Measurements from ENCODE around the gene SLC35F6. TPM values are rescaled to one million over a fixed set of nuclear protein-coding genes. Genes with fewer than 3 reads are reported as not detected.

SLC35F6 gene
- total and polyA plus RNA-seq, 9 of the 15 experiments (the other 6 are each of a cell fraction or from before 2014, with no cell fraction given): 11.9 to 47.3 (median 22.5) TPM

- no peak for TF ChIP-seq SMAD4 (CRISPR knock-in tag; conservative IDR thresholded peaks at IDR 0.05)
- TF ChIP-seq NCOR1 (IDR thresholded peaks at IDR 0.05): no peak
- no peak for TF ChIP-seq ZSCAN29 (IDR thresholded peaks at IDR 0.05)
- no peak for TF ChIP-seq NFIC (IDR thresholded peaks at IDR 0.05)
- no peak for TF ChIP-seq FOS (IDR thresholded peaks at IDR 0.05; ENCODE audit: extremely low read depth, insufficient read length)
- no peak for TF ChIP-seq ZNF23 (CRISPR knock-in tag; IDR thresholded peaks at IDR 0.05)
- TF ChIP-seq ELF1 (tag; IDR thresholded peaks at IDR 0.05): no peak
- TF ChIP-seq ATF6 (CRISPR knock-in tag; IDR thresholded peaks at IDR 0.05): 0 out of 2 replicates have a peak, but pooled peaks have one; percentile 53
- no peak for TF ChIP-seq SPI1 (IDR thresholded peaks at IDR 0.05; ENCODE audit: borderline replicate concordance, low read depth, low read length)
- peak; percentile 29; the same call in 1 of the 2 replicates for TF ChIP-seq ZNF431 (CRISPR knock-in tag; IDR thresholded peaks at IDR 0.05)
- TF ChIP-seq YBX1 (IDR thresholded peaks at IDR 0.05): no peak
- no peak for TF ChIP-seq SIN3A (IDR thresholded peaks at IDR 0.05; ENCODE audit: borderline replicate concordance in 2 of 2, control insufficient read depth in 1 of 2, low read depth in 2 of 2, low read length in 2 of 2)
- TF ChIP-seq, protein P1, sequence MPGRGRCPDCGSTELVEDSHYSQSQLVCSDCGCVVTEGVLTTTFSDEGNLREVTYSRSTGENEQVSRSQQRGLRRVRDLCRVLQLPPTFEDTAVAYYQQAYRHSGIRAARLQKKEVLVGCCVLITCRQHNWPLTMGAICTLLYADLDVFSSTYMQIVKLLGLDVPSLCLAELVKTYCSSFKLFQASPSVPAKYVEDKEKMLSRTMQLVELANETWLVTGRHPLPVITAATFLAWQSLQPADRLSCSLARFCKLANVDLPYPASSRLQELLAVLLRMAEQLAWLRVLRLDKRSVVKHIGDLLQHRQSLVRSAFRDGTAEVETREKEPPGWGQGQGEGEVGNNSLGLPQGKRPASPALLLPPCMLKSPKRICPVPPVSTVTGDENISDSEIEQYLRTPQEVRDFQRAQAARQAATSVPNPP (IDR thresholded peaks at IDR 0.05; ENCODE audit: borderline replicate concordance, insufficient read depth, insufficient read length): no peak
- no peak for TF ChIP-seq ZNF668 (CRISPR knock-in tag; IDR thresholded peaks at IDR 0.05)
- TF ChIP-seq, protein P2, sequence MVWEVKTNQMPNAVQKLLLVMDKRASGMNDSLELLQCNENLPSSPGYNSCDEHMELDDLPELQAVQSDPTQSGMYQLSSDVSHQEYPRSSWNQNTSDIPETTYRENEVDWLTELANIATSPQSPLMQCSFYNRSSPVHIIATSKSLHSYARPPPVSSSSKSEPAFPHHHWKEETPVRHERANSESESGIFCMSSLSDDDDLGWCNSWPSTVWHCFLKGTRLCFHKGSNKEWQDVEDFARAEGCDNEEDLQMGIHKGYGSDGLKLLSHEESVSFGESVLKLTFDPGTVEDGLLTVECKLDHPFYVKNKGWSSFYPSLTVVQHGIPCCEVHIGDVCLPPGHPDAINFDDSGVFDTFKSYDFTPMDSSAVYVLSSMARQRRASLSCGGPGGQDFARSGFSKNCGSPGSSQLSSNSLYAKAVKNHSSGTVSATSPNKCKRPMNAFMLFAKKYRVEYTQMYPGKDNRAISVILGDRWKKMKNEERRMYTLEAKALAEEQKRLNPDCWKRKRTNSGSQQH (CRISPR knock-in tag; IDR thresholded peaks at IDR 0.05): no peak
- TF ChIP-seq, protein P3, sequence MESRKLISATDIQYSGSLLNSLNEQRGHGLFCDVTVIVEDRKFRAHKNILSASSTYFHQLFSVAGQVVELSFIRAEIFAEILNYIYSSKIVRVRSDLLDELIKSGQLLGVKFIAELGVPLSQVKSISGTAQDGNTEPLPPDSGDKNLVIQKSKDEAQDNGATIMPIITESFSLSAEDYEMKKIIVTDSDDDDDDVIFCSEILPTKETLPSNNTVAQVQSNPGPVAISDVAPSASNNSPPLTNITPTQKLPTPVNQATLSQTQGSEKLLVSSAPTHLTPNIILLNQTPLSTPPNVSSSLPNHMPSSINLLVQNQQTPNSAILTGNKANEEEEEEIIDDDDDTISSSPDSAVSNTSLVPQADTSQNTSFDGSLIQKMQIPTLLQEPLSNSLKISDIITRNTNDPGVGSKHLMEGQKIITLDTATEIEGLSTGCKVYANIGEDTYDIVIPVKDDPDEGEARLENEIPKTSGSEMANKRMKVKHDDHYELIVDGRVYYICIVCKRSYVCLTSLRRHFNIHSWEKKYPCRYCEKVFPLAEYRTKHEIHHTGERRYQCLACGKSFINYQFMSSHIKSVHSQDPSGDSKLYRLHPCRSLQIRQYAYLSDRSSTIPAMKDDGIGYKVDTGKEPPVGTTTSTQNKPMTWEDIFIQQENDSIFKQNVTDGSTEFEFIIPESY (CRISPR knock-in tag; IDR thresholded peaks at IDR 0.05): 0 out of 2 replicates have a peak, but pooled peaks have one; percentile 11
- no peak for TF ChIP-seq NBN (IDR thresholded peaks at IDR 0.05; ENCODE audit: low read depth)
- TF ChIP-seq POLR2G (IDR thresholded peaks at IDR 0.05; ENCODE audit: low read depth, low read length): no peak
- no peak for TF ChIP-seq SUPT5H (IDR thresholded peaks at IDR 0.05)
- TF ChIP-seq CXXC5 (CRISPR knock-in tag; IDR thresholded peaks at IDR 0.05): no peak
- 0 out of 2 replicates have a peak, but pooled peaks have one; percentile 35 for TF ChIP-seq KAT7 (CRISPR knock-in tag; IDR thresholded peaks at IDR 0.05; ENCODE audit: borderline replicate concordance)
Observed at GRCh38 chr2:26768759-26769088, 4.6 kb downstream of the SLC35F6 start (continued).

All from K562 (cell line).